ENCODE measurements around the gene IGF2BP2.
"Not testable (repeated sequence)": the region's sequence is repeated elsewhere in the genome, so short reads cannot be mapped to it uniquely, and the experiment has no call there.

The IGF2BP2 gene

GRCh38 chr3:185639632-185640206 lies 185.1 kb downstream of the IGF2BP2 start:
- no peak for DNase-seq (ENCODE audit: low read depth)

GRCh38 chr3:185638651-185639050 lies 186.2 kb downstream of the IGF2BP2 start:
- DNase-seq (ENCODE audit: low read depth), result not testable (repeated sequence)

GRCh38 chr3:185637388-185637787 lies 187.5 kb downstream of the IGF2BP2 start:
- DNase-seq (ENCODE audit: low read depth), result no peak

GRCh38 chr3:185632996-185633395 lies 191.8 kb downstream of the IGF2BP2 start:
- DNase-seq (ENCODE audit: low read depth), result no peak

- no peak for DNase-seq (ENCODE audit: low read depth)
Observed at GRCh38 chr3:185631508-185632206, 193.2 kb downstream of the IGF2BP2 start.

- DNase-seq (ENCODE audit: low read depth), result no peak
Observed at GRCh38 chr3:185631108-185631507, 193.7 kb downstream of the IGF2BP2 start.

GRCh38 chr3:185630182-185630622 lies 194.6 kb downstream of the IGF2BP2 start:
- DNase-seq (ENCODE audit: low read depth), result no peak

GRCh38 chr3:185629554-185630181 lies 195.2 kb downstream of the IGF2BP2 start:
- DNase-seq (ENCODE audit: low read depth), result no peak

GRCh38 chr3:185625784-185626183 lies 199.1 kb downstream of the IGF2BP2 start:
- no peak for DNase-seq (ENCODE audit: low read depth)

GRCh38 chr3:185623939-185624665 lies 200.7 kb downstream of the IGF2BP2 start:
- DNase-seq (ENCODE audit: low read depth), result no peak

GRCh38 chr3:185613016-185613415 lies 211.8 kb downstream of the IGF2BP2 start:
- DNase-seq (ENCODE audit: low read depth), result no peak

GRCh38 chr3:185606196-185606595 lies 218.6 kb downstream of the IGF2BP2 start:
- DNase-seq (ENCODE audit: low read depth), result no peak

GRCh38 chr3:185605566-185605965 lies 219.3 kb downstream of the IGF2BP2 start:
- no peak for DNase-seq (ENCODE audit: low read depth)

GRCh38 chr3:185595526-185595925 lies 229.3 kb downstream of the IGF2BP2 start:
- no peak for DNase-seq (ENCODE audit: low read depth)

GRCh38 chr3:185594073-185594472 lies 230.8 kb downstream of the IGF2BP2 start:
- DNase-seq (ENCODE audit: low read depth), result no peak

Measured in non-pigmented ciliary epithelial cell (primary cell).